ENCODE data around the gene SLC22A17. TPM values are rescaled to one million over a fixed set of nuclear protein-coding genes. Genes with fewer than 3 reads are reported as not detected.

The SLC22A17 gene
- total and polyA plus RNA-seq, 10 of the 15 experiments (the other 5 are each of a cell fraction or from before 2014, with no cell fraction given), result not detected

DNA sequence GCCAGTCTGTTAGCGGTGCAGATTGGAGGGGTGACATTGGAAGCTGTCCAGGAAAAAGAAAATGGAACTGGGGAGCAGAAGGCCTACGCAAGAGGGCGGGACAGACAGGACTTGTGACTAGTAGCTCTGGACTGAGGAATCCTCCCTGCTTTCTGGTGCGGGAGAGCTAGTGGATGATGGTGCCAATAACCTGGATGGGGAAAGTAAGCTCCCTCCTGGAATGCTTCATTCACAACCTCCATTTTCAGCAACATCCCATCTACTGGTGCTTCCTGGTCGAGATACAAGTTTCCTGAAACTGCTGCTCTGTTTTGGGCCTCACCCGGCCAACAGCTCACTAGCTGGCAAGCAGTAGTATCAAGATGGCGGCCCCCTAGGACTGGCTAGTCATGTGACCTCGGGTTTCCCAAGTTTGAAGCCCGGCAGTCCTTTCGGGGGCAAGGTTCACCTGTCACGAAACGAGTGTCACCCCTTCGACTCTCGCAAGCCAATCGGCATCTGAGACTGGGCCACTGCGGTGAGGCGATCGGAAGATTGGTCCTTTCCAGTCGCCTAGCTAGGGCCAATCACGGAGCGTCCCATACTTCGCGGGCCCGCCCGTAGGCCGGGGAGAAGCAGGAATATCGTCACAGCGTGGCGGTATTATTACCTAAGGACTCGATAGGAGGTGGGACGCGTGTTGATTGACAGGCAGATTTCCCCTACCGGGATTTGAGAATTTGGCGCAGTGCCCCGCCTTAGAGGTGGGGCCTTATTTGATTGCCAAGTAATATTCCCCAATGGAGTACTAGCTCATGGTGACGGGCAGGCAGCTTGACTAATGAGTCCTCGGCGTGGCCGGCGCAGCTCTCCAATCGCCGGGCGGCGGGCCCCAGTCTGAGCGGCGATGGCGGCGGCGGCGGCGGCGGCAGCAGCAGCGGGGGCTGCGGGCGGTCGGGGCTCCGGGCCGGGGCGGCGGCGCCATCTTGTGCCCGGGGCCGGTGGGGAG is 31.8 kb downstream of the SLC22A17 start, which contains the start of gene PABPN1 (continued):
- TF ChIP-seq, protein P1, sequence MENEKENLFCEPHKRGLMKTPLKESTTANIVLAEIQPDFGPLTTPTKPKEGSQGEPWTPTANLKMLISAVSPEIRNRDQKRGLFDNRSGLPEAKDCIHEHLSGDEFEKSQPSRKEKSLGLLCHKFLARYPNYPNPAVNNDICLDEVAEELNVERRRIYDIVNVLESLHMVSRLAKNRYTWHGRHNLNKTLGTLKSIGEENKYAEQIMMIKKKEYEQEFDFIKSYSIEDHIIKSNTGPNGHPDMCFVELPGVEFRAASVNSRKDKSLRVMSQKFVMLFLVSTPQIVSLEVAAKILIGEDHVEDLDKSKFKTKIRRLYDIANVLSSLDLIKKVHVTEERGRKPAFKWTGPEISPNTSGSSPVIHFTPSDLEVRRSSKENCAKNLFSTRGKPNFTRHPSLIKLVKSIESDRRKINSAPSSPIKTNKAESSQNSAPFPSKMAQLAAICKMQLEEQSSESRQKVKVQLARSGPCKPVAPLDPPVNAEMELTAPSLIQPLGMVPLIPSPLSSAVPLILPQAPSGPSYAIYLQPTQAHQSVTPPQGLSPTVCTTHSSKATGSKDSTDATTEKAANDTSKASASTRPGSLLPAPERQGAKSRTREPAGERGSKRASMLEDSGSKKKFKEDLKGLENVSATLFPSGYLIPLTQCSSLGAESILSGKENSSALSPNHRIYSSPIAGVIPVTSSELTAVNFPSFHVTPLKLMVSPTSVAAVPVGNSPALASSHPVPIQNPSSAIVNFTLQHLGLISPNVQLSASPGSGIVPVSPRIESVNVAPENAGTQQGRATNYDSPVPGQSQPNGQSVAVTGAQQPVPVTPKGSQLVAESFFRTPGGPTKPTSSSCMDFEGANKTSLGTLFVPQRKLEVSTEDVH (IDR thresholded peaks at IDR 0.05; ENCODE audit: low read depth, partially characterized antibody), result peak; percentile 49
- peak; percentile 96 for TF ChIP-seq CHD2 (IDR thresholded peaks at IDR 0.05; ENCODE audit: borderline replicate concordance, low read depth, low read length)
- peak; percentile 73 for TF ChIP-seq IKZF1 (conservative IDR thresholded peaks at IDR 0.05)
- TF ChIP-seq, protein P2, sequence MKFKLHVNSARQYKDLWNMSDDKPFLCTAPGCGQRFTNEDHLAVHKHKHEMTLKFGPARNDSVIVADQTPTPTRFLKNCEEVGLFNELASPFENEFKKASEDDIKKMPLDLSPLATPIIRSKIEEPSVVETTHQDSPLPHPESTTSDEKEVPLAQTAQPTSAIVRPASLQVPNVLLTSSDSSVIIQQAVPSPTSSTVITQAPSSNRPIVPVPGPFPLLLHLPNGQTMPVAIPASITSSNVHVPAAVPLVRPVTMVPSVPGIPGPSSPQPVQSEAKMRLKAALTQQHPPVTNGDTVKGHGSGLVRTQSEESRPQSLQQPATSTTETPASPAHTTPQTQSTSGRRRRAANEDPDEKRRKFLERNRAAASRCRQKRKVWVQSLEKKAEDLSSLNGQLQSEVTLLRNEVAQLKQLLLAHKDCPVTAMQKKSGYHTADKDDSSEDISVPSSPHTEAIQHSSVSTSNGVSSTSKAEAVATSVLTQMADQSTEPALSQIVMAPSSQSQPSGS (IDR thresholded peaks at IDR 0.05; ENCODE audit: low read length), result no peak
- peak; percentile 93 for TF ChIP-seq FOS (IDR thresholded peaks at IDR 0.05; ENCODE audit: borderline replicate concordance, extremely low read depth, insufficient read length)
- TF ChIP-seq SUZ12 (IDR thresholded peaks at IDR 0.05; ENCODE audit: unreplicated experiment), result no peak
- TF ChIP-seq, protein P3, sequence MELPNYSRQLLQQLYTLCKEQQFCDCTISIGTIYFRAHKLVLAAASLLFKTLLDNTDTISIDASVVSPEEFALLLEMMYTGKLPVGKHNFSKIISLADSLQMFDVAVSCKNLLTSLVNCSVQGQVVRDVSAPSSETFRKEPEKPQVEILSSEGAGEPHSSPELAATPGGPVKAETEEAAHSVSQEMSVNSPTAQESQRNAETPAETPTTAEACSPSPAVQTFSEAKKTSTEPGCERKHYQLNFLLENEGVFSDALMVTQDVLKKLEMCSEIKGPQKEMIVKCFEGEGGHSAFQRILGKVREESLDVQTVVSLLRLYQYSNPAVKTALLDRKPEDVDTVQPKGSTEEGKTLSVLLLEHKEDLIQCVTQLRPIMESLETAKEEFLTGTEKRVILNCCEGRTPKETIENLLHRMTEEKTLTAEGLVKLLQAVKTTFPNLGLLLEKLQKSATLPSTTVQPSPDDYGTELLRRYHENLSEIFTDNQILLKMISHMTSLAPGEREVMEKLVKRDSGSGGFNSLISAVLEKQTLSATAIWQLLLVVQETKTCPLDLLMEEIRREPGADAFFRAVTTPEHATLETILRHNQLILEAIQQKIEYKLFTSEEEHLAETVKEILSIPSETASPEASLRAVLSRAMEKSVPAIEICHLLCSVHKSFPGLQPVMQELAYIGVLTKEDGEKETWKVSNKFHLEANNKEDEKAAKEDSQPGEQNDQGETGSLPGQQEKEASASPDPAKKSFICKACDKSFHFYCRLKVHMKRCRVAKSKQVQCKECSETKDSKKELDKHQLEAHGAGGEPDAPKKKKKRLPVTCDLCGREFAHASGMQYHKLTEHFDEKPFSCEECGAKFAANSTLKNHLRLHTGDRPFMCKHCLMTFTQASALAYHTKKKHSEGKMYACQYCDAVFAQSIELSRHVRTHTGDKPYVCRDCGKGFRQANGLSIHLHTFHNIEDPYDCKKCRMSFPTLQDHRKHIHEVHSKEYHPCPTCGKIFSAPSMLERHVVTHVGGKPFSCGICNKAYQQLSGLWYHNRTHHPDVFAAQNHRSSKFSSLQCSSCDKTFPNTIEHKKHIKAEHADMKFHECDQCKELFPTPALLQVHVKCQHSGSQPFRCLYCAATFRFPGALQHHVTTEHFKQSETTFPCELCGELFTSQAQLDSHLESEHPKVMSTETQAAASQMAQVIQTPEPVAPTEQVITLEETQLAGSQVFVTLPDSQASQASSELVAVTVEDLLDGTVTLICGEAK (IDR thresholded peaks at IDR 0.05; ENCODE audit: borderline replicate concordance), result peak; percentile 79; the same call in 1 of the 2 replicates
- TF ChIP-seq CREB1 (IDR thresholded peaks at IDR 0.05; ENCODE audit: low read depth), result peak; percentile 98
- TF ChIP-seq, protein P4, sequence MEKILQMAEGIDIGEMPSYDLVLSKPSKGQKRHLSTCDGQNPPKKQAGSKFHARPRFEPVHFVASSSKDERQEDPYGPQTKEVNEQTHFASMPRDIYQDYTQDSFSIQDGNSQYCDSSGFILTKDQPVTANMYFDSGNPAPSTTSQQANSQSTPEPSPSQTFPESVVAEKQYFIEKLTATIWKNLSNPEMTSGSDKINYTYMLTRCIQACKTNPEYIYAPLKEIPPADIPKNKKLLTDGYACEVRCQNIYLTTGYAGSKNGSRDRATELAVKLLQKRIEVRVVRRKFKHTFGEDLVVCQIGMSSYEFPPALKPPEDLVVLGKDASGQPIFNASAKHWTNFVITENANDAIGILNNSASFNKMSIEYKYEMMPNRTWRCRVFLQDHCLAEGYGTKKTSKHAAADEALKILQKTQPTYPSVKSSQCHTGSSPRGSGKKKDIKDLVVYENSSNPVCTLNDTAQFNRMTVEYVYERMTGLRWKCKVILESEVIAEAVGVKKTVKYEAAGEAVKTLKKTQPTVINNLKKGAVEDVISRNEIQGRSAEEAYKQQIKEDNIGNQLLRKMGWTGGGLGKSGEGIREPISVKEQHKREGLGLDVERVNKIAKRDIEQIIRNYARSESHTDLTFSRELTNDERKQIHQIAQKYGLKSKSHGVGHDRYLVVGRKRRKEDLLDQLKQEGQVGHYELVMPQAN (conservative IDR thresholded peaks at IDR 0.05), result peak; percentile 59; the same call in 1 of the 2 replicates
- no peak for TF ChIP-seq ZZZ3 (IDR thresholded peaks at IDR 0.05; ENCODE audit: control insufficient read depth, insufficient read length, low read depth)
- TF ChIP-seq SIN3A (IDR thresholded peaks at IDR 0.05; ENCODE audit: low read depth, low read length), result peak; percentile 55; the same call in 1 of the 2 replicates
- peak; percentile 97 for TF ChIP-seq POLR2AphosphoS5 (IDR thresholded peaks at IDR 0.05; ENCODE audit: low read length)
